Measurements from ENCODE around the gene EHBP1L1.

GRCh38 chr11:65634905-65635731, 59.3 kb downstream of the EHBP1L1 start:
- TF ChIP-seq CTCF (IDR thresholded peaks at IDR 0.05; ENCODE audit: low read depth, low read length, missing input control) (no peak), GABPA (IDR thresholded peaks at IDR 0.05 in 1 of 2, conservative IDR thresholded peaks at IDR 0.05 in 1 of 2) (no peak), REST (IDR thresholded peaks at IDR 0.05) (no peak), ZBTB33 (IDR thresholded peaks at IDR 0.05) (no peak), YY1 (IDR thresholded peaks at IDR 0.05) (no peak), NR2F2 (IDR thresholded peaks at IDR 0.05) (no peak), SP1 (IDR thresholded peaks at IDR 0.05) (no peak)
- TF ChIP-seq, protein P1, sequence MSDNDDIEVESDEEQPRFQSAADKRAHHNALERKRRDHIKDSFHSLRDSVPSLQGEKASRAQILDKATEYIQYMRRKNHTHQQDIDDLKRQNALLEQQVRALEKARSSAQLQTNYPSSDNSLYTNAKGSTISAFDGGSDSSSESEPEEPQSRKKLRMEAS (IDR thresholded peaks at IDR 0.05) = no peak
- TF ChIP-seq, protein P2, sequence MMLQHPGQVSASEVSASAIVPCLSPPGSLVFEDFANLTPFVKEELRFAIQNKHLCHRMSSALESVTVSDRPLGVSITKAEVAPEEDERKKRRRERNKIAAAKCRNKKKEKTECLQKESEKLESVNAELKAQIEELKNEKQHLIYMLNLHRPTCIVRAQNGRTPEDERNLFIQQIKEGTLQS (IDR thresholded peaks at IDR 0.05) = no peak

Measured in liver (tissue), 3 donors.